IMR-90 (cell line): ENCODE data around the gene CHRNB4. TPM values are rescaled to one million over a fixed set of nuclear protein-coding genes. Genes with fewer than 3 reads are reported as not detected.

Source experiments
- ATAC-seq: fragments of 200-7000 bp; cut with Tn5 transposase; 2 replicates; pipeline ENCODE4 v1.9.1; 2020; ENCODE audit warnings: low read depth, mild to moderate bottlenecking, moderate library complexity
- BruUV-seq: library from RNA; stranded (reverse); fragments of 400-500 nt; replicated peaks from 2 replicates; lab custom pipeline; 2021; lab: Mats Ljungman, UMichigan
- CTCF ChIA-PET: fragments of 300-600 bp; formaldehyde crosslinking; extraction: SDS; loops from one replicate; lab custom pipeline; 2021; ENCODE audit warnings: antibody characterized with exemption; lab: Yijun Ruan, JAX
- POLR2A ChIA-PET: fragments of 300-600 bp; sonication (Branson Sonifier 250); formaldehyde crosslinking; loops from one replicate; lab custom pipeline; 2022; ENCODE audit warnings: antibody characterized with exemption; ENCODE audit not compliant: unreplicated experiment; lab: Charles Lee
- DNase-seq: peaks from one replicate; pipeline ENCODE4 v3.0.0; 2013
- H2AFZ ChIP-seq: replicated peaks from 2 replicates; pipeline ENCODE3; 2013; ENCODE audit warnings: low read length, mild to moderate bottlenecking; ENCODE audit not compliant: poor library complexity
- H2AK5ac ChIP-seq: 2 replicates; pipeline ENCODE4 v1.6.1; 2013; ENCODE audit warnings: low read depth, low read length, inconsistent platforms
- H2AK9ac ChIP-seq: replicated peaks from 2 replicates; pipeline ENCODE3; 2013; ENCODE audit warnings: mild to moderate bottlenecking, low read depth, low read length, moderate library complexity; ENCODE audit not compliant: poor library complexity
- H2BK120ac ChIP-seq: 2 replicates; pipeline ENCODE4 v1.6.1; 2013; ENCODE audit warnings: low read depth, low read length, inconsistent platforms
- H2BK15ac ChIP-seq: 3 replicates; pipeline ENCODE4 v1.6.1; 2013; ENCODE audit warnings: low read depth, low read length, inconsistent platforms
- H2BK20ac ChIP-seq: 2 replicates; pipeline ENCODE4 v1.6.1; 2013; ENCODE audit warnings: low read depth, mild to moderate bottlenecking, inconsistent platforms, low read length, moderate library complexity
- H2BK5ac ChIP-seq: 2 replicates; pipeline ENCODE4 v1.6.1; 2013; ENCODE audit warnings: mild to moderate bottlenecking, low read depth, low read length, inconsistent platforms; ENCODE audit not compliant: poor library complexity, severe bottlenecking
- H3K14ac ChIP-seq: replicated peaks from 2 replicates; pipeline ENCODE4 v1.6.1; 2013; ENCODE audit warnings: low read depth, low read length, inconsistent platforms
- H3K18ac ChIP-seq: 2 replicates; pipeline ENCODE4 v1.6.1; 2013; ENCODE audit warnings: low read depth, low read length, control low read depth
- H3K23ac ChIP-seq: 2 replicates; pipeline ENCODE4 v1.6.1; 2013; ENCODE audit warnings: low read depth, low read length, inconsistent platforms
- H3K27ac ChIP-seq: 2 replicates; pipeline ENCODE4 v1.5.1; 2013; ENCODE audit warnings: mild to moderate bottlenecking, control low read depth, low read length; ENCODE audit not compliant: insufficient read depth
- H3K27me3 ChIP-seq: 2 replicates; pipeline ENCODE4 v1.6.1; 2013; ENCODE audit warnings: low read length; ENCODE audit not compliant: control insufficient read depth, insufficient read depth
- H3K36me3 ChIP-seq: 2 replicates; pipeline ENCODE4 v1.6.1; 2013; ENCODE audit warnings: low read length, mixed read lengths; ENCODE audit not compliant: control insufficient read depth, insufficient read depth
- H3K4ac ChIP-seq: 2 replicates; pipeline ENCODE4 v1.6.1; 2013; ENCODE audit warnings: low read depth, low read length, inconsistent platforms
- H3K4me1 ChIP-seq: 2 replicates; pipeline ENCODE4 v1.6.1; 2013; ENCODE audit warnings: low read length, mixed read lengths; ENCODE audit not compliant: control insufficient read depth, insufficient read depth
- H3K4me2 ChIP-seq: 2 replicates; pipeline ENCODE4 v1.6.1; 2013; ENCODE audit warnings: low read depth, mild to moderate bottlenecking, control low read depth, low read length, moderate library complexity
- H3K4me3 ChIP-seq: 2 replicates; pipeline ENCODE4 v1.5.1; 2013; ENCODE audit warnings: low read depth, mild to moderate bottlenecking, control low read depth, low read length, moderate library complexity; ENCODE audit not compliant: insufficient read depth
- H3K56ac ChIP-seq: 2 replicates; pipeline ENCODE4 v1.6.1; 2013; ENCODE audit warnings: low read length, inconsistent platforms; ENCODE audit not compliant: insufficient read depth; ENCODE audit errors: extremely low read depth
- H3K79me1 ChIP-seq, 2 experiments: 2 replicates each; pipeline ENCODE4 v1.6.1; 2013; ENCODE audit warnings: low read length in 2 of 2, inconsistent platforms in 1 of 2, low read depth in 1 of 2
- H3K9ac ChIP-seq: 2 replicates; pipeline ENCODE4 v1.6.1; 2013; ENCODE audit warnings: low read depth, low read length, control low read depth
- H3K9me1 ChIP-seq: 2 replicates; pipeline ENCODE4 v1.6.1; 2013; ENCODE audit warnings: low read length, inconsistent platforms; ENCODE audit not compliant: insufficient read depth
- H3K9me3 ChIP-seq: 2 replicates; pipeline ENCODE4 v1.6.1; 2013; ENCODE audit warnings: low read length; ENCODE audit not compliant: control insufficient read depth, insufficient read depth
- H4K20me1 ChIP-seq: 2 replicates; pipeline ENCODE4 v1.6.1; 2013; ENCODE audit warnings: low read length, inconsistent platforms; ENCODE audit not compliant: insufficient read depth
- H4K5ac ChIP-seq: 2 replicates; pipeline ENCODE4 v1.6.1; 2013; ENCODE audit warnings: mild to moderate bottlenecking, low read depth, low read length, control low read depth
- H4K8ac ChIP-seq, 2 experiments: 2 replicates each; pipeline ENCODE4 v1.6.1; 2013; ENCODE audit warnings: low read depth in 2 of 2, low read length in 2 of 2, control low read depth in 1 of 2, inconsistent platforms in 1 of 2
- H4K91ac ChIP-seq: 2 replicates; pipeline ENCODE4 v1.6.1; 2013; ENCODE audit warnings: low read depth, low read length, inconsistent platforms; ENCODE audit not compliant: insufficient read depth
- CEBPB ChIP-seq: IDR thresholded peaks from 2 replicates; pipeline ENCODE4 v1.6.1; 2012; ENCODE audit warnings: low read depth, low read length, improper control_type of control experiment
- CHD1 ChIP-seq: IDR thresholded peaks from 2 replicates; pipeline ENCODE4 v1.6.1; 2012; ENCODE audit warnings: low read depth, low read length, improper control_type of control experiment
- MAZ ChIP-seq: IDR thresholded peaks from 2 replicates; pipeline ENCODE4 v1.6.1; 2012; ENCODE audit warnings: low read depth, mild to moderate bottlenecking, low read length, improper control_type of control experiment, moderate library complexity, borderline replicate concordance
- MXI1 ChIP-seq: IDR thresholded peaks from 2 replicates; pipeline ENCODE4 v1.6.1; 2012; ENCODE audit warnings: low read depth, mild to moderate bottlenecking, low read length, moderate library complexity, borderline replicate concordance
- NFE2L2 ChIP-seq: fragments of 150-350 bp; IDR thresholded peaks from 2 replicates; pipeline ENCODE4 v1.6.1; 2016; ENCODE audit warnings: low read depth, mild to moderate bottlenecking, low read length
- POLR2A ChIP-seq: IDR thresholded peaks from 2 replicates; pipeline ENCODE4 v1.6.1; 2012; ENCODE audit warnings: mild to moderate bottlenecking, low read depth, low read length
- RFX5 ChIP-seq: IDR thresholded peaks from 2 replicates; pipeline ENCODE4 v1.8.0; 2012; ENCODE audit warnings: low read depth, mild to moderate bottlenecking, low read length, moderate library complexity
- WGBS, 2 experiments: methylation state at CpG; one replicate each; pipeline versions ENCODE4 v1.1.5 to v1.1.7; 2013; ENCODE audit warnings: missing lambda C conversion rate in 2 of 2; ENCODE audit not compliant: insufficient read length in 1 of 2; ENCODE audit errors: extremely low coverage in 2 of 2; 5-methylcytosine and 5-hydroxymethylcytosine counted together
- dilution Hi-C: fragments of 300-500 bp; cut with HindIII; formaldehyde crosslinking; loops from one replicate; pipeline ENCODE4 v1.14.3; 2018; ENCODE audit warnings: low sequenced_read_pairs; ENCODE audit not compliant: unreplicated experiment
- in situ Hi-C: fragments of 300-500 bp; cut with MboI; formaldehyde crosslinking; loops from 3 replicates; pipeline ENCODE4 v1.14.3; 2019; ENCODE audit warnings: low sequenced_read_pairs, inconsistent platforms, mixed read lengths
- intact Hi-C: fragments of 100-400 bp; cut with micrococcal nuclease; formaldehyde crosslinking; loops from 2 replicates; pipeline ENCODE4 v1.10.0; 2022
- polyA plus RNA-seq, 3 experiments: library from polyadenylated mRNA; depleted of rRNA; stranded (reverse); fragments of >200 nt; gene quantifications; 2 replicates each; pipeline ENCODE4 v1.2.3, GENCODE V29; 2012; ENCODE audit warnings: low replicate concordance in 1 of 3
- total RNA-seq: library from RNA; depleted of rRNA; stranded (reverse); fragments of >200 nt; gene quantifications from 2 replicates; pipeline ENCODE4 v1.2.3, GENCODE V29; 2012
- TF ChIP-seq, protein P1 (sequence below): conservative IDR thresholded peaks from 2 replicates; pipeline ENCODE4 v1.5.1; 2012; ENCODE audit warnings: mild to moderate bottlenecking, low read depth, low read length, improper control_type of control experiment

Gene CHRNB4
- total and polyA plus RNA-seq, 2 of the 4 experiments (the other 2 are of a cell fraction), result not detected

DNA sequence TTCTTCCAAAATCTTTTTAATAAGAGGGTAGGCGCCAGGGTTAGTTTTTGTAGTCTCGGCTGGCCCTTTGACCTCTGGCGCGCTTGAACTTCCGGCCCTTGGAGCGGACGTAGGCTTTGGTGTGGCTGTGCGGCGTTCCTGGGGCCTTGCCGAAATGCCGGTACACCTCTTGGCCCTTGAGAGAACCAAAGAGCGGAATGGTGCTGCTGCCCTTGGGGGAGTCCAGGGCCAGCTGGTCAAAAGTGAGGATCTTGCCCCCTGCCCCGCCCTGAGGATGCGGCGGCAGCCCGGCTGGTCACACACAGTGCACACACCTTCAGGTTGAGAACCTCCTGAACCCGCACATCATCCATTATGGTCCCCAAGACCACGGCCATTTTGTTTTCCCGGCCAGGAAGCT is 20.0 kb upstream of the CHRNB4 start:
- Histone ChIP-seq H3K4ac (no peak overlapping the region), H2AK5ac (no peak overlapping the region), H3K36me3 (no peaks in the 10 kb centered on the region), H3K23ac (no peak overlapping the region), H3K4me2 (no peak overlapping the region), H3K9me3 (no peaks in the 10 kb centered on the region), H4K8ac (no peak overlapping the region), H3K4me3 (no peak overlapping the region), H3K79me1 (no peaks in the 10 kb centered on the region), H4K5ac (no peak overlapping the region), H3K27me3 (peaks cover 20% of the 10 kb centered on the region), H2BK15ac (no peak overlapping the region), H2BK120ac (no peak overlapping the region), H2BK5ac (no peak overlapping the region), H4K91ac (no peak overlapping the region), H4K20me1 (no peaks in the 10 kb centered on the region), H2AFZ (no peak overlapping the region), H3K4me1 (no peaks in the 10 kb centered on the region), H2BK20ac (no peak overlapping the region), H3K56ac (no peak overlapping the region), H3K14ac (no peak overlapping the region), H3K9me1 (no peaks in the 10 kb centered on the region), H3K18ac (no peak overlapping the region), H3K9ac (no peak overlapping the region), H3K27ac (no peak overlapping the region), H2AK9ac (no peak overlapping the region)
- CTCF ChIA-PET, result no interaction called here
- DNase-seq (no peak), ATAC-seq (no peak)
- intact Hi-C loops, result no loop called here
- dilution Hi-C loops, result no loop called here
- 90% methylated on average over 10 of the region's 19 CpGs; no CpG with 5 or more reads in 1 of the 2 experiments for WGBS, 2 experiments
- in situ Hi-C loops, result no loop called here
- TF ChIP-seq RFX5, result no peak
- TF ChIP-seq, protein P1, sequence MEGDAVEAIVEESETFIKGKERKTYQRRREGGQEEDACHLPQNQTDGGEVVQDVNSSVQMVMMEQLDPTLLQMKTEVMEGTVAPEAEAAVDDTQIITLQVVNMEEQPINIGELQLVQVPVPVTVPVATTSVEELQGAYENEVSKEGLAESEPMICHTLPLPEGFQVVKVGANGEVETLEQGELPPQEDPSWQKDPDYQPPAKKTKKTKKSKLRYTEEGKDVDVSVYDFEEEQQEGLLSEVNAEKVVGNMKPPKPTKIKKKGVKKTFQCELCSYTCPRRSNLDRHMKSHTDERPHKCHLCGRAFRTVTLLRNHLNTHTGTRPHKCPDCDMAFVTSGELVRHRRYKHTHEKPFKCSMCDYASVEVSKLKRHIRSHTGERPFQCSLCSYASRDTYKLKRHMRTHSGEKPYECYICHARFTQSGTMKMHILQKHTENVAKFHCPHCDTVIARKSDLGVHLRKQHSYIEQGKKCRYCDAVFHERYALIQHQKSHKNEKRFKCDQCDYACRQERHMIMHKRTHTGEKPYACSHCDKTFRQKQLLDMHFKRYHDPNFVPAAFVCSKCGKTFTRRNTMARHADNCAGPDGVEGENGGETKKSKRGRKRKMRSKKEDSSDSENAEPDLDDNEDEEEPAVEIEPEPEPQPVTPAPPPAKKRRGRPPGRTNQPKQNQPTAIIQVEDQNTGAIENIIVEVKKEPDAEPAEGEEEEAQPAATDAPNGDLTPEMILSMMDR, result no peak
- TF ChIP-seq MXI1, result no peak
- no peak for TF ChIP-seq POLR2A
- no peak for TF ChIP-seq NFE2L2
- no peak for TF ChIP-seq CEBPB
- TF ChIP-seq CHD1, result no peak
- no peak for TF ChIP-seq MAZ
- BruUV-seq, result no TSS peak
- POLR2A ChIA-PET, result no interaction called here
